Smooth muscle cell (in vitro differentiated cells): ENCODE results near the gene MGAT3. TPM values are rescaled to one million over a fixed set of nuclear protein-coding genes. Genes with fewer than 3 reads are reported as not detected.

Experiments
- DNase-seq: peaks from one replicate; lab custom pipeline; 2025; ENCODE audit not compliant: unreplicated experiment; lab: John Stamatoyannopoulos, UW
- H2AFZ ChIP-seq: fragments of 200-600 bp; sonication (generic); 2 replicates; pipeline ENCODE4 v1.6.0; 2016; ENCODE audit warnings: antibody characterized with exemption, low read depth, mild to moderate bottlenecking
- H3F3A ChIP-seq: fragments of 200-600 bp; sonication (generic); 2 replicates; pipeline ENCODE4 v1.6.0; 2017; ENCODE audit warnings: antibody characterized with exemption, low read depth
- H3K27ac ChIP-seq: fragments of 200-600 bp; sonication (generic); 2 replicates; pipeline ENCODE4 v1.5.1; 2016; ENCODE audit warnings: low read depth, mild to moderate bottlenecking
- H3K27me3 ChIP-seq: fragments of 200-600 bp; sonication (generic); 2 replicates; pipeline ENCODE4 v1.6.1; 2016; ENCODE audit warnings: low read depth, mild to moderate bottlenecking
- H3K36me3 ChIP-seq: fragments of 200-600 bp; sonication (generic); 2 replicates; pipeline ENCODE4 v1.5.1; 2016; ENCODE audit warnings: low read depth
- H3K4me1 ChIP-seq: fragments of 200-600 bp; sonication (generic); 2 replicates; pipeline ENCODE4 v1.5.1; 2016; ENCODE audit warnings: low read depth
- H3K4me2 ChIP-seq: fragments of 200-600 bp; sonication (generic); 2 replicates; pipeline ENCODE4 v1.6.0; 2016; ENCODE audit warnings: mild to moderate bottlenecking
- H3K4me3 ChIP-seq: fragments of 200-600 bp; sonication (generic); 2 replicates; pipeline ENCODE4 v1.5.1; 2016; ENCODE audit warnings: mild to moderate bottlenecking
- H3K79me2 ChIP-seq: fragments of 200-600 bp; sonication (generic); 2 replicates; pipeline ENCODE4 v1.6.0; 2016; ENCODE audit warnings: low read depth, mild to moderate bottlenecking
- H3K9ac ChIP-seq: fragments of 200-600 bp; sonication (generic); 2 replicates; pipeline ENCODE4 v1.6.0; 2016; ENCODE audit warnings: low read depth
- H3K9me3 ChIP-seq: fragments of 200-600 bp; sonication (generic); replicated peaks from 2 replicates; pipeline ENCODE4 v1.5.1; 2016; ENCODE audit warnings: low read depth
- H4K20me1 ChIP-seq: fragments of 200-600 bp; sonication (generic); 2 replicates; pipeline ENCODE4 v1.6.0; 2016; ENCODE audit warnings: low read depth
- CTCF ChIP-seq: fragments of 200-600 bp; sonication (generic); IDR thresholded peaks from 2 replicates; pipeline ENCODE4 v1.5.1; 2017; ENCODE audit warnings: borderline replicate concordance, mild to moderate bottlenecking, antibody characterized with exemption; ENCODE audit not compliant: insufficient read depth, poor library complexity, severe bottlenecking
- WGBS: methylation state at CpG from one replicate; pipeline ENCODE4 v1.1.7; 2016; ENCODE audit warnings: low lambda C conversion rate; 5-methylcytosine and 5-hydroxymethylcytosine counted together
- polyA plus RNA-seq: library from polyadenylated mRNA; unstranded; fragments of >200 nt; fragmentation: Nextera tagmentation; extraction: Ambion mirVana; gene quantifications from 2 replicates; pipeline ENCODE4 v1.2.1, GENCODE V29; 2016
- total RNA-seq: library from RNA; depleted of rRNA; stranded (reverse); fragments of >200 nt; gene quantifications from 2 replicates; pipeline ENCODE4 v1.2.3, GENCODE V29; 2014

MGAT3 gene
- total and polyA plus RNA-seq, 2 experiments from 2014 or later = 3.9 to 7.8 TPM

DNA sequence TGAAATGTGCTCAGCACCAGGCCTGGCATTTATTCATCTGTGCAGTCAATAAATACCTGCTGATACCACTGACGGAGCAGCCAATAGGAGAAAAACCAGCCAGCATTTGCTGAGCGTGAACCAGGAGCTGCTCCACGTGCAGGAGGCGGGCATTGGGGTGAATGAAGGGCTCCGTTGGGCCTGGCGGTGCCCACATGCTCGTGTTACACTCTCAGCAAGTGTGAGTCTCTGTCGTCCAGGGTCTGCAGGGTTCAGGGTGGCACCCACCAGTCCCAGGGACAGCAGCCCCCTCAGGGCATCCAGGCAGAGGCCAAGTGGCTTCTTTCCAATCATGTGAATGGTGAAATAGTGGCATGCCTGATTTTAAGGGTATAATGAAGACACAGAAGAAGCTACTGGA is 79.9 kb downstream of the MGAT3 start:
- H3K9me3 ChIP-seq = no peaks in the 10 kb centered on the region
- no peak overlapping the region for H3K27ac ChIP-seq
- H3K79me2 ChIP-seq = peaks cover 4% of the 10 kb centered on the region
- no peak for TF ChIP-seq CTCF
- no peaks in the 10 kb centered on the region for H3K27me3 ChIP-seq
- no peak overlapping the region for H3K9ac ChIP-seq
- H3K4me1 ChIP-seq = peaks cover 7% of the 10 kb centered on the region
- H3K4me2 ChIP-seq = no peak overlapping the region
- no peaks in the 10 kb centered on the region for H4K20me1 ChIP-seq
- H2AFZ ChIP-seq = no peak overlapping the region
- 76% methylated on average over 8 of the region's 8 CpGs for WGBS
- no peak for DNase-seq
- no peaks in the 10 kb centered on the region for H3K36me3 ChIP-seq
- peaks cover 10% of the 10 kb centered on the region for H3F3A ChIP-seq
- H3K4me3 ChIP-seq = no peak overlapping the region

- DNase-seq = no peak
- Histone ChIP-seq H2AFZ (no peak overlapping the region), H3K4me3 (no peak overlapping the region), H3K36me3 (no peaks in the 10 kb centered on the region), H3K27ac (no peak overlapping the region), H3K9me3 (no peaks in the 10 kb centered on the region), H3K9ac (no peak overlapping the region), H3K27me3 (no peaks in the 10 kb centered on the region), H3F3A (peaks cover 10% of the 10 kb centered on the region), H4K20me1 (no peaks in the 10 kb centered on the region), H3K4me2 (no peak overlapping the region), H3K79me2 (no peaks in the 10 kb centered on the region), H3K4me1 (peaks cover 4% of the 10 kb centered on the region)
- WGBS = 50% methylated on average over 2 of the region's 2 CpGs
- no peak for TF ChIP-seq CTCF
Measured at GRCh38 chr22:39537975-39538374, 81.2 kb downstream of the MGAT3 start.

Other genes starting within 250 kb of the MGAT3 start
- 1.9 and 2.1 TPM in 2 replicates for gene PDGFB, start 212.0 kb upstream of the MGAT3 start, total RNA-seq
- gene PDGFB, start 212.0 kb upstream of the MGAT3 start, polyA plus RNA-seq = 0.31 and 3.0 TPM in 2 replicates
- 1,022 and 1,136 TPM in 2 replicates for gene RPL3, start 137.4 kb upstream of the MGAT3 start, total RNA-seq
- 717 and 749 TPM in 2 replicates for gene RPL3, start 137.4 kb upstream of the MGAT3 start, polyA plus RNA-seq
- gene SYNGR1, start 107.0 kb upstream of the MGAT3 start, total RNA-seq = 12.0 and 26.7 TPM in 2 replicates
- gene SYNGR1, start 107.0 kb upstream of the MGAT3 start, polyA plus RNA-seq = 55.7 and 58.0 TPM in 2 replicates
- gene TAB1, start 57.2 kb upstream of the MGAT3 start, total RNA-seq = 12.9 and 14.8 TPM in 2 replicates
- 11.1 and 13.6 TPM in 2 replicates for gene TAB1, start 57.2 kb upstream of the MGAT3 start, polyA plus RNA-seq
- 11.1 and 17.8 TPM in 2 replicates for gene MIEF1, start 45.3 kb downstream of the MGAT3 start, total RNA-seq
- 11.3 and 14.5 TPM in 2 replicates for gene MIEF1, start 45.3 kb downstream of the MGAT3 start, polyA plus RNA-seq
- 421 and 443 TPM in 2 replicates for gene ATF4, start 63.5 kb downstream of the MGAT3 start, total RNA-seq
- gene ATF4, start 63.5 kb downstream of the MGAT3 start, polyA plus RNA-seq = 288 and 339 TPM in 2 replicates
- 42.8 and 71.6 TPM in 2 replicates for gene RPS19BP1, start 75.7 kb downstream of the MGAT3 start, total RNA-seq
- gene RPS19BP1, start 75.7 kb downstream of the MGAT3 start, polyA plus RNA-seq = 97.1 and 115 TPM in 2 replicates
- not detected in 2 replicates for gene CACNA1I, start 113.7 kb downstream of the MGAT3 start, total RNA-seq
- gene CACNA1I, start 113.7 kb downstream of the MGAT3 start, polyA plus RNA-seq = not detected in 2 replicates